Caco-2 (cell line): ENCODE results near the gene PTPRG. TPM values are rescaled to one million over a fixed set of nuclear protein-coding genes. Genes with fewer than 3 reads are reported as not detected.

Experiments
- BruUV-seq: library from RNA; stranded (reverse); fragments of 400-500 nt; replicated peaks from 2 replicates; lab custom pipeline; 2021; lab: Mats Ljungman, UMichigan
- CTCF ChIA-PET: fragments of 300-600 bp; sonication (Branson Sonifier 250); formaldehyde crosslinking; loops from one replicate; lab custom pipeline; 2022; ENCODE audit warnings: antibody characterized with exemption; lab: Charles Lee
- POLR2A ChIA-PET: fragments of 300-600 bp; sonication (Branson Sonifier 250); formaldehyde crosslinking; loops from one replicate; lab custom pipeline; 2022; ENCODE audit warnings: antibody characterized with exemption; lab: Charles Lee
- DNase-seq, 2 experiments: peaks; one replicate each; pipeline versions ENCODE4 v3.0.0 to v3.0.0-alpha.2; 2020 to 2022
- H3K27me3 ChIP-seq: replicated peaks from 2 replicates; pipeline ENCODE4 v1.6.0; 2011; ENCODE audit warnings: low read length; ENCODE audit not compliant: control insufficient read depth, insufficient read depth
- H3K36me3 ChIP-seq: 2 replicates; pipeline ENCODE4 v1.5.1; 2011; ENCODE audit warnings: low read length; ENCODE audit not compliant: control insufficient read depth, insufficient read depth
- H3K4me1 ChIP-seq: fragments of 250-450 bp; sonication (Bioruptor Pico); 2 replicates; pipeline ENCODE4 v1.5.1; 2020; ENCODE audit warnings: mild to moderate bottlenecking
- H3K4me3 ChIP-seq: 2 replicates; pipeline ENCODE4 v1.5.1; 2011; ENCODE audit warnings: low read depth, mild to moderate bottlenecking, control low read depth, low read length
- H3K9me3 ChIP-seq: fragments of 250-450 bp; sonication (Bioruptor Pico); 2 replicates; pipeline ENCODE4 v1.5.1; 2020; ENCODE audit warnings: mild to moderate bottlenecking, moderate library complexity
- H3K27ac Mint-ChIP-seq: one replicate; pipeline ENCODE4 v1.8.0; 2022; ENCODE audit warnings: mixed read lengths; ENCODE audit not compliant: unreplicated experiment
- H3K27me3 Mint-ChIP-seq: one replicate; pipeline ENCODE4 v1.8.0; 2022; ENCODE audit warnings: mixed read lengths; ENCODE audit not compliant: insufficient read depth, unreplicated experiment
- H3K36me3 Mint-ChIP-seq: one replicate; pipeline ENCODE4 v1.8.0; 2022; ENCODE audit warnings: mild to moderate bottlenecking, mixed read lengths; ENCODE audit not compliant: insufficient read depth, unreplicated experiment
- H3K4me1 Mint-ChIP-seq: one replicate; pipeline ENCODE4 v1.8.0; 2022; ENCODE audit warnings: low read depth, mixed read lengths; ENCODE audit not compliant: unreplicated experiment
- H3K4me3 Mint-ChIP-seq: one replicate; pipeline ENCODE4 v1.8.0; 2022; ENCODE audit warnings: mild to moderate bottlenecking, moderate library complexity, mixed read lengths; ENCODE audit not compliant: unreplicated experiment
- H3K9me3 Mint-ChIP-seq: one replicate; pipeline ENCODE4 v1.8.0; 2022; ENCODE audit warnings: mixed read lengths; ENCODE audit not compliant: unreplicated experiment
- intact Hi-C: fragments of 100-400 bp; cut with micrococcal nuclease; formaldehyde crosslinking; loops from one replicate; pipeline ENCODE4 v1.10.0; 2022; ENCODE audit not compliant: unreplicated experiment
- total RNA-seq: library from RNA; stranded (reverse); gene quantifications from 2 replicates; pipeline ENCODE4 v1.2.3, GENCODE V29; 2022
- TF ChIP-seq, protein P1 (sequence below), 2 experiments: fragments of 200-600 bp in 1 of 2; IDR thresholded peaks; 1 replicate in 1 of 2; 2 replicates in 1 of 2; pipeline versions ENCODE4 v1.5.1 to v1.8.0; 2011 to 2022; ENCODE audit warnings: antibody characterized with exemption in 1 of 2, control low read depth in 1 of 2, inconsistent platforms in 1 of 2, low read depth in 1 of 2, low read length in 1 of 2, mild to moderate bottlenecking in 1 of 2, moderate library complexity in 1 of 2; ENCODE audit not compliant: insufficient read depth in 1 of 2, severe bottlenecking in 1 of 2, unreplicated experiment in 1 of 2

Gene PTPRG
- total RNA-seq, 1 experiment from 2014 or later, result 46.4 TPM

DNA sequence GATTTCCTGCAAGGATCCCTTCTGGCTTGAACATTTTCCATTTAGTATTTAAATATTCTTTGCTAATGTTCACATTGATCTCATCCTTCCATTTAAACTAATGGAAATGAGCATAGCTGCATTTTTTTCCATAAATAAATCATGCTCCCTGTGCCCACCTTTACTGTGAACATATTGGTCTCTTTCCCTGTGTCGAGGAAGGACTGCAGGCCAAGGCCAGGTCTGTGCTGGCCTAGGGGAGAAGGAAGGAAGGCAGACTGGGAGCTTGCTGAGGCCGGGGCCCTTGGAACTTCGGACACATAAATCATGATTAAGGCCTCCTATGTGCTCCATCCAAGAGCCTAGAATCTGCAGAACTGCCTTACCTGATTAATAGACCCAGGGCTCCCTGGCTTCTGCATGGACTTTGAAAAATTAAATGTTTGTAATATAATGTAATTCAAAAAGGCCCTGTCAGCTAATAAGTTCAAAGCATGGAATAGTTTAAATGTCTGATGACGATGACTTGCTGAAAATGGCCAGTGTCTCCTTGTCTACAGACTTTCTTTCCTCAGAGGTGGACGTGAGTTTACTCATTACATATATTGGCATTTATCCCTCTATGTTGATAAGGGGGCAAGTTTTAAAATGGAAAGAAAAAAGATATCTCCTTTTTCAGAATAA, 636.1 kb downstream of the PTPRG start:
- Histone ChIP-seq H3K9me3 (no peaks in the 10 kb centered on the region), H3K4me3 (no peak overlapping the region), H3K4me1 (no peaks in the 10 kb centered on the region), H3K36me3 (no peaks in the 10 kb centered on the region), H3K27me3 (no peaks in the 10 kb centered on the region)
- ChIA-PET CTCF (no interaction called here), POLR2A (no interaction called here)
- intact Hi-C loops, result no loop called here
- BruUV-seq, result no TSS peak
- TF ChIP-seq, protein P1, sequence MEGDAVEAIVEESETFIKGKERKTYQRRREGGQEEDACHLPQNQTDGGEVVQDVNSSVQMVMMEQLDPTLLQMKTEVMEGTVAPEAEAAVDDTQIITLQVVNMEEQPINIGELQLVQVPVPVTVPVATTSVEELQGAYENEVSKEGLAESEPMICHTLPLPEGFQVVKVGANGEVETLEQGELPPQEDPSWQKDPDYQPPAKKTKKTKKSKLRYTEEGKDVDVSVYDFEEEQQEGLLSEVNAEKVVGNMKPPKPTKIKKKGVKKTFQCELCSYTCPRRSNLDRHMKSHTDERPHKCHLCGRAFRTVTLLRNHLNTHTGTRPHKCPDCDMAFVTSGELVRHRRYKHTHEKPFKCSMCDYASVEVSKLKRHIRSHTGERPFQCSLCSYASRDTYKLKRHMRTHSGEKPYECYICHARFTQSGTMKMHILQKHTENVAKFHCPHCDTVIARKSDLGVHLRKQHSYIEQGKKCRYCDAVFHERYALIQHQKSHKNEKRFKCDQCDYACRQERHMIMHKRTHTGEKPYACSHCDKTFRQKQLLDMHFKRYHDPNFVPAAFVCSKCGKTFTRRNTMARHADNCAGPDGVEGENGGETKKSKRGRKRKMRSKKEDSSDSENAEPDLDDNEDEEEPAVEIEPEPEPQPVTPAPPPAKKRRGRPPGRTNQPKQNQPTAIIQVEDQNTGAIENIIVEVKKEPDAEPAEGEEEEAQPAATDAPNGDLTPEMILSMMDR (IDR thresholded peaks at IDR 0.05; ENCODE audit: insufficient read depth in 1 of 2, low read depth in 1 of 2, low read length in 1 of 2, severe bottlenecking in 1 of 2, unreplicated experiment in 1 of 2), result no peak
- Mint-ChIP-seq H3K9me3 (no peaks in the 10 kb centered on the region), H3K27ac (no peak overlapping the region), H3K4me3 (no peak overlapping the region), H3K36me3 (no peaks in the 10 kb centered on the region), H3K4me1 (no peaks in the 10 kb centered on the region), H3K27me3 (no peaks in the 10 kb centered on the region)
- DNase-seq, result no peak

GRCh38 chr3:62199126-62199525, 637.8 kb downstream of the PTPRG start:
- Mint-ChIP-seq H3K4me3 (no peak overlapping the region), H3K27me3 (no peaks in the 10 kb centered on the region), H3K9me3 (no peaks in the 10 kb centered on the region), H3K36me3 (peaks cover 11% of the 10 kb centered on the region), H3K4me1 (no peaks in the 10 kb centered on the region), H3K27ac (no peak overlapping the region)
- intact Hi-C loops, result no loop called here
- H3K9me3 ChIP-seq, result no peaks in the 10 kb centered on the region
- DNase-seq, result no peak
- H3K27me3 ChIP-seq, result no peaks in the 10 kb centered on the region
- CTCF ChIA-PET, result no interaction called here
- H3K36me3 ChIP-seq, result no peaks in the 10 kb centered on the region
- no TSS peak for BruUV-seq
- POLR2A ChIA-PET, result no interaction called here
- H3K4me1 ChIP-seq, result no peaks in the 10 kb centered on the region
- H3K4me3 ChIP-seq, result no peak overlapping the region
- TF ChIP-seq, protein P1 (IDR thresholded peaks at IDR 0.05; ENCODE audit: insufficient read depth in 1 of 2, low read depth in 1 of 2, low read length in 1 of 2, severe bottlenecking in 1 of 2, unreplicated experiment in 1 of 2), result no peak

GRCh38 chr3:62201438-62202035, 640.2 kb downstream of the PTPRG start:
- Histone ChIP-seq H3K36me3 (no peaks in the 10 kb centered on the region), H3K9me3 (no peaks in the 10 kb centered on the region), H3K4me3 (no peak overlapping the region), H3K4me1 (no peaks in the 10 kb centered on the region), H3K27me3 (no peaks in the 10 kb centered on the region)
- H3K36me3 Mint-ChIP-seq, result peaks cover 18% of the 10 kb centered on the region
- H3K4me1 Mint-ChIP-seq, result no peaks in the 10 kb centered on the region
- H3K9me3 Mint-ChIP-seq, result no peaks in the 10 kb centered on the region
- DNase-seq, result peak in 1 of 2 experiments; percentile 23
- H3K4me3 Mint-ChIP-seq, result no peak overlapping the region
- CTCF ChIA-PET, result interaction anchor here (1.0 kb wide), 1 partner anchor 110 kb away, joined by 3 read pairs; no protein-coding TSS in a partner anchor
- BruUV-seq, result no TSS peak
- H3K27ac Mint-ChIP-seq, result no peak overlapping the region
- POLR2A ChIA-PET, result no interaction called here
- H3K27me3 Mint-ChIP-seq, result no peaks in the 10 kb centered on the region
- TF ChIP-seq, protein P1 (IDR thresholded peaks at IDR 0.05; ENCODE audit: insufficient read depth in 1 of 2, low read depth in 1 of 2, low read length in 1 of 2, severe bottlenecking in 1 of 2, unreplicated experiment in 1 of 2), result peak; percentile 41 to 53
- intact Hi-C loops, result loop anchor here (2.0 kb wide), 2 partner anchors 109 to 357 kb away; no protein-coding TSS in a partner anchor
